Astrocyte (in vitro differentiated cells and primary cell): ENCODE results near the gene DDX50. TPM values are rescaled to one million over a fixed set of nuclear protein-coding genes. Genes with fewer than 3 reads are reported as not detected.

Source experiments
- DNase-seq: peaks from one replicate; pipeline ENCODE4 v3.0.0-alpha.2; 2010; ENCODE audit warnings: low read depth
- FAIRE-seq: peaks from 2 replicates; lab custom pipeline; 2011; peaks lifted over from hg19 to GRCh38; lab: Jason Lieb, UNC
- H2AFZ ChIP-seq: 2 replicates; pipeline ENCODE4 v1.6.0; 2012; ENCODE audit warnings: low read depth, low read length, inconsistent platforms
- H3K27ac ChIP-seq: 2 replicates; pipeline ENCODE4 v1.5.1; 2011; ENCODE audit warnings: low read depth, low read length, inconsistent platforms
- H3K27me3 ChIP-seq: 2 replicates; pipeline ENCODE4 v1.6.0; 2011; ENCODE audit warnings: low read length, inconsistent platforms; ENCODE audit not compliant: insufficient read depth
- H3K36me3 ChIP-seq: 2 replicates; pipeline ENCODE4 v1.5.1; 2011; ENCODE audit warnings: low read length, inconsistent platforms; ENCODE audit not compliant: insufficient read depth
- H3K4me1 ChIP-seq: 2 replicates; pipeline ENCODE4 v1.5.1; 2011; ENCODE audit warnings: low read length, inconsistent platforms; ENCODE audit not compliant: insufficient read depth
- H3K4me2 ChIP-seq: 2 replicates; pipeline ENCODE4 v1.6.0; 2012; ENCODE audit warnings: low read length, inconsistent platforms
- H3K4me3 ChIP-seq: 2 replicates; pipeline ENCODE4 v1.5.1; 2011; ENCODE audit warnings: low read depth, mild to moderate bottlenecking, low read length, inconsistent platforms; ENCODE audit not compliant: insufficient read depth
- H3K79me2 ChIP-seq: 2 replicates; pipeline ENCODE4 v1.6.0; 2012; ENCODE audit warnings: mild to moderate bottlenecking, low read length, inconsistent platforms; ENCODE audit not compliant: insufficient read depth
- H3K9ac ChIP-seq: 2 replicates; pipeline ENCODE4 v1.6.0; 2012; ENCODE audit warnings: mild to moderate bottlenecking, low read length, inconsistent platforms
- H3K9me3 ChIP-seq: 2 replicates; pipeline ENCODE4 v1.5.1; 2012; ENCODE audit warnings: low read depth, mild to moderate bottlenecking, low read length, inconsistent platforms; ENCODE audit not compliant: insufficient read depth
- H4K20me1 ChIP-seq: 2 replicates; pipeline ENCODE4 v1.6.0; 2012; ENCODE audit warnings: low read length, inconsistent platforms; ENCODE audit not compliant: insufficient read depth
- H3K27ac Mint-ChIP-seq: one replicate; pipeline ENCODE4 v1.8.0; 2021; ENCODE audit warnings: mild to moderate bottlenecking, mixed read lengths; ENCODE audit not compliant: unreplicated experiment
- H3K27me3 Mint-ChIP-seq: one replicate; pipeline ENCODE4 v1.8.0; 2021; ENCODE audit warnings: low read depth, mixed read lengths; ENCODE audit not compliant: unreplicated experiment
- H3K36me3 Mint-ChIP-seq: one replicate; pipeline ENCODE4 v1.8.0; 2021; ENCODE audit warnings: low read depth, mixed read lengths; ENCODE audit not compliant: unreplicated experiment
- H3K4me1 Mint-ChIP-seq: one replicate; pipeline ENCODE4 v1.8.0; 2021; ENCODE audit warnings: low read depth, mixed read lengths; ENCODE audit not compliant: unreplicated experiment
- H3K4me3 Mint-ChIP-seq: one replicate; pipeline ENCODE4 v1.8.0; 2021; ENCODE audit warnings: mild to moderate bottlenecking, moderate library complexity, mixed read lengths; ENCODE audit not compliant: unreplicated experiment
- H3K9me3 Mint-ChIP-seq: one replicate; pipeline ENCODE4 v1.8.0; 2021; ENCODE audit warnings: mild to moderate bottlenecking, mixed read lengths; ENCODE audit not compliant: unreplicated experiment
- CTCF ChIP-seq: IDR thresholded peaks from 2 replicates; pipeline ENCODE4 v1.5.1; 2011; ENCODE audit warnings: low read depth, mild to moderate bottlenecking, inconsistent platforms, low read length, moderate library complexity; ENCODE audit not compliant: insufficient read depth
- EZH2 ChIP-seq: IDR thresholded peaks from 2 replicates; pipeline ENCODE4 v1.6.1; 2012; ENCODE audit warnings: mild to moderate bottlenecking, low read length, inconsistent platforms; ENCODE audit not compliant: insufficient read depth
- total RNA-seq: library from RNA; stranded (reverse); gene quantifications from 2 replicates; pipeline ENCODE4 v1.2.1, GENCODE V29; 2021

The DDX50 gene
- total RNA-seq, 1 donor from 2014 or later, result 34.2 TPM

- Histone ChIP-seq H2AFZ (no peak overlapping the region), H3K4me3 (no peak overlapping the region), H3K36me3 (peaks cover 13% of the 10 kb centered on the region), H3K9ac (no peak overlapping the region), H3K27ac (no peak overlapping the region), H3K4me2 (peak overlapping the region; percentile 92), H3K27me3 (no peaks in the 10 kb centered on the region), H3K79me2 (peaks cover 39% of the 10 kb centered on the region), H4K20me1 (peaks cover 36% of the 10 kb centered on the region), H3K9me3 (no peaks in the 10 kb centered on the region), H3K4me1 (peaks cover 7% of the 10 kb centered on the region)
- H3K4me1 Mint-ChIP-seq, result peaks cover 5% of the 10 kb centered on the region
- H3K36me3 Mint-ChIP-seq, result peaks cover 10% of the 10 kb centered on the region
- TF ChIP-seq EZH2, result no peak
- TF ChIP-seq CTCF, result no peak
- peak overlapping the region; percentile 75 for H3K4me3 Mint-ChIP-seq
- no peaks in the 10 kb centered on the region for H3K27me3 Mint-ChIP-seq
- no peaks in the 10 kb centered on the region for H3K9me3 Mint-ChIP-seq
- FAIRE-seq (no peak), DNase-seq (no peak)
- no peak overlapping the region for H3K27ac Mint-ChIP-seq
These were observed 53.8 kb downstream of the DDX50 start for GRCh38 chr10:68954904-68955303.

DNA sequence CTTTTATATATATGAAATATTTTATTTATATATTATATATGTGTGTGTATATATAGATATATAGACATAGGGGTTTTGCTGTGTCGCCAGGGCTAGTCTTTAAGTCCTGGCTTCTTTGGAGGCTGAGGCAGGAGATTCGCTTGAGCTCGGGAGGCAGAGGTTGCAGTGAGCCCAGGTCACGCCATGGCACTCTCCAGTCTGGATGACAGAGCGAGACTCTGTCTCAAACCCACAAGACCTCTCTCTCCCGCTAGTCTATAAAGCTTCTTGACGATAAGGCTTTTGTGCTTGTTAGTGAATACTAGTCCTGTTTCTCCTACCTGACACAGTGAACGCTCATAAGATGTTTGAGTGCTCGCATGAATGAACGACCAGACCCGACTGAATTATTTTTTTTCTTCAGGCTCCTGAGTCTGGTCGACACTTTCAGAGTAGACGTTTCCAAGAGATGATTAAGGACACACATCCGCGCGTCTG lies 54.3 kb downstream of the DDX50 start:
- Mint-ChIP-seq H3K4me1 (peaks cover 7% of the 10 kb centered on the region), H3K4me3 (peak overlapping the region; percentile 99), H3K27ac (peak overlapping the region; percentile 98), H3K9me3 (no peaks in the 10 kb centered on the region), H3K27me3 (no peaks in the 10 kb centered on the region), H3K36me3 (peaks cover 11% of the 10 kb centered on the region)
- Histone ChIP-seq H3K36me3 (peaks cover 12% of the 10 kb centered on the region), H3K9ac (peak overlapping the region; percentile 94), H2AFZ (peak overlapping the region; percentile 88), H3K4me2 (peak overlapping the region; percentile 92), H3K4me1 (peaks cover 7% of the 10 kb centered on the region), H3K79me2 (peaks cover 44% of the 10 kb centered on the region), H3K9me3 (no peaks in the 10 kb centered on the region), H3K27me3 (no peaks in the 10 kb centered on the region), H3K27ac (peak overlapping the region; percentile 87), H3K4me3 (peak overlapping the region; percentile 77), H4K20me1 (peaks cover 39% of the 10 kb centered on the region)
- no peak for TF ChIP-seq CTCF
- no peak for FAIRE-seq
- DNase-seq, result no peak

- Mint-ChIP-seq H3K36me3 (peaks cover 11% of the 10 kb centered on the region), H3K9me3 (no peaks in the 10 kb centered on the region), H3K27ac (peak within 1 kb of the TSS; percentile 98), H3K4me1 (peaks cover 7% of the 10 kb centered on the region), H3K4me3 (peak within 1 kb of the TSS; percentile 99), H3K27me3 (no peaks in the 10 kb centered on the region)
- Histone ChIP-seq H3K36me3 (peaks cover 12% of the 10 kb centered on the region), H3K27me3 (no peaks in the 10 kb centered on the region), H4K20me1 (peaks cover 38% of the 10 kb centered on the region), H3K27ac (peak within 1 kb of the TSS; percentile 87), H3K4me2 (peak within 1 kb of the TSS; percentile 92), H3K4me1 (peaks cover 7% of the 10 kb centered on the region), H3K9me3 (no peaks in the 10 kb centered on the region), H3K79me2 (peaks cover 50% of the 10 kb centered on the region), H2AFZ (peak within 1 kb of the TSS; percentile 88), H3K4me3 (peak within 1 kb of the TSS; percentile 77), H3K9ac (peak within 1 kb of the TSS; percentile 94)
- peak; percentile 91 for DNase-seq
- no peak for FAIRE-seq
- TF ChIP-seq EZH2, result no peak
- peak; percentile 71 for TF ChIP-seq CTCF
These were observed 54.9 kb downstream of the DDX50 start, which contains the start of gene DDX21 for GRCh38 chr10:68955832-68956532. TSS of gene DDX21 (plus strand) at chr10:68956170. CDS start at chr10:68956226, 56 bp downstream.
